Activated naive CD4-positive, alpha-beta T cell treated with anti-CD3 and anti-CD28 coated beads, Interleukin-2, amount 50 U/mL, for 24 hours (primary cell): ENCODE data around the gene ERBIN.

ENCODE experiments used
- H3K27ac Mint-ChIP-seq: one replicate; pipeline ENCODE4 v1.8.0; 2021; ENCODE audit warnings: mild to moderate bottlenecking, mixed read lengths
- H3K27me3 Mint-ChIP-seq: one replicate; pipeline ENCODE4 v1.8.0; 2021; ENCODE audit warnings: mixed read lengths
- H3K36me3 Mint-ChIP-seq: one replicate; pipeline ENCODE4 v1.8.0; 2021; ENCODE audit warnings: mixed read lengths
- H3K4me1 Mint-ChIP-seq: one replicate; pipeline ENCODE4 v1.8.0; 2021; ENCODE audit warnings: mixed read lengths
- H3K4me3 Mint-ChIP-seq: one replicate; pipeline ENCODE4 v1.8.0; 2021; ENCODE audit warnings: mild to moderate bottlenecking, mixed read lengths
- H3K9me3 Mint-ChIP-seq: one replicate; pipeline ENCODE4 v1.8.0; 2021; ENCODE audit warnings: mixed read lengths

Gene ERBIN

DNA sequence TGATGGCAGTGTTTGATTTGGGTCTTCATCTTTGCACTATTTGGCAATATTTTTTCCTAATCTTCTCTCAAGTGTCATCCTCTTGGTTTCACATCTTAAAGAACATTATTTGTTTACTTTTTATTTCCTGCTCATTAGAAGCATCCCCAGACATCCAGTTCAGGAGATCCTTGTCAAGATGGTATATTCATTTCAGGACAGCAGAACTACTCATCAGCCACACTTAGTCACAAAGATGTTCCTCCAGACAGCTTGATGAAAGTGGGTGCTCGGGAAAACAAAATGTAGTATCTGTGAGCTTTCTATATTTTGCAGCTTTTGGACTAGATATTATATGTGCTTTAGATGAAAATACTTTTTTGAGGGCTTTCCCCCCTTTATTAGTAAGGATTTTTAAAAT, 145.7 kb downstream of the ERBIN start:
- Mint-ChIP-seq H3K36me3 (peaks cover 16% of the 10 kb centered on the region), H3K4me3 (no peak overlapping the region), H3K27me3 (no peaks in the 10 kb centered on the region), H3K9me3 (no peaks in the 10 kb centered on the region), H3K4me1 (peaks cover 13% of the 10 kb centered on the region), H3K27ac (no peak overlapping the region)

DNA sequence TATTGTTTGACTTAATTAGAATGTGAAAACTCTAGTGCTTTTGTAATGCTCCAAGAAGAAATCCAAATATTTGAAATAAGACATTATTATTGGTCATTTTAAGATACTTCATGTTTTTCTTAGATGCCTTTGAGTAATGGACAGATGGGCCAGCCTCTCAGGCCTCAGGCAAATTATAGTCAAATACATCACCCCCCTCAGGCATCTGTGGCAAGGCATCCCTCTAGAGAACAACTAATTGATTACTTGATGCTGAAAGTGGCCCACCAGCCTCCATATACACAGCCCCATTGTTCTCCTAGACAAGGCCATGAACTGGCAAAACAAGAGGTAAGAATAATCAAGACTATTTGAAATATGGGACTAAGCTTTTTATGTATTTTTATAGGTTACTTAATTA, 148.5 kb downstream of the ERBIN start:
- Mint-ChIP-seq H3K27me3 (no peaks in the 10 kb centered on the region), H3K27ac (peak overlapping the region; percentile 46), H3K4me3 (no peak overlapping the region), H3K9me3 (no peaks in the 10 kb centered on the region), H3K36me3 (peaks cover 17% of the 10 kb centered on the region), H3K4me1 (peaks cover 22% of the 10 kb centered on the region)

DNA sequence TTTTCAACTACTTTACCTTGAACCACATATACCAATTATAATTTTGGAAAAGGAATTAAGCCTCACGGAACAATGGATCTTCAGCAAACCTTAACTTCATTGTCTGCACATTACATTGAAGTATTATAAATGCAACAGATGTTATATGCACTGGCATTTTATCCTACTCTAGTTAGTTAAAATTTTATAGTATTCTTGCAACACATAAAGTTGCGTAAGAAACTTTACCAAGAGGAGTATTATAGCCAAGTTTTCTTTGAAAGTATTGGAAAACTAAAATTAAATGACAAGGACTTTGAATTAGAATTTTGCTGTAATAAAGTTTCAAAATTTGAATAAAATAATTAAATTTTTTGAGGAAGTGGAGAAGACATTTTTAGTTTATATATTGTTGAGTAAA, 154.3 kb downstream of the ERBIN start:
- Mint-ChIP-seq H3K4me1 (peaks cover 11% of the 10 kb centered on the region), H3K27me3 (no peaks in the 10 kb centered on the region), H3K9me3 (peaks cover 9% of the 10 kb centered on the region), H3K27ac (no peak overlapping the region), H3K36me3 (peaks cover 17% of the 10 kb centered on the region), H3K4me3 (no peak overlapping the region)

GRCh38 chr5:66089384-66089783, 163.0 kb downstream of the ERBIN start:
- Mint-ChIP-seq H3K27me3 (no peaks in the 10 kb centered on the region), H3K36me3 (peaks cover 35% of the 10 kb centered on the region), H3K27ac (no peak overlapping the region), H3K4me1 (no peaks in the 10 kb centered on the region), H3K9me3 (peaks cover 7% of the 10 kb centered on the region), H3K4me3 (no peak overlapping the region)

DNA sequence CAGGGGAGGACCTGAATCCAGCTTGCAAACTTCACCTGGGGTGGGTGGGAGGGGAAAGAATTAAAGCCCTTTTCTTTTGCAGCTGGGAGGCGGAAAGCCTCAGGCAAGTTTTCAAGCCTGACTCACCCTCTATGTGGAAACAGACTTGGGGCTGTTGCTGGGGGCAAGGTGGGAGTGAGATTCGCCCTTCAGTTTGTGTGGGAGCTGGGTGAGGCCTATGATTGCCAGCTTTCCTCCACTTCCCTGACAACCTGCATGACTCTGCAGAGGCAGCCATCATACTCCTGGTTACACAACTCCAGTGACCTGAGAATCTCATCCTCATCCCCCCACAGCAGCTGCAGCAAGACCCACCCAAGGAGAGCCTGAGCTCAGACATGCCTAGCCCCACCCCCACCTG, 174.5 kb downstream of the ERBIN start:
- Mint-ChIP-seq H3K4me1 (no peaks in the 10 kb centered on the region), H3K27me3 (no peaks in the 10 kb centered on the region), H3K4me3 (no peak overlapping the region), H3K27ac (no peak overlapping the region), H3K36me3 (peaks cover 24% of the 10 kb centered on the region), H3K9me3 (peaks cover 44% of the 10 kb centered on the region)

GRCh38 chr5:66113160-66113559, 186.8 kb downstream of the ERBIN start:
- peaks cover 13% of the 10 kb centered on the region for H3K9me3 Mint-ChIP-seq
- no peak overlapping the region for H3K4me3 Mint-ChIP-seq
- no peaks in the 10 kb centered on the region for H3K27me3 Mint-ChIP-seq
- H3K36me3 Mint-ChIP-seq: peaks cover 4% of the 10 kb centered on the region
- H3K4me1 Mint-ChIP-seq: no peaks in the 10 kb centered on the region
- no peak overlapping the region for H3K27ac Mint-ChIP-seq

DNA sequence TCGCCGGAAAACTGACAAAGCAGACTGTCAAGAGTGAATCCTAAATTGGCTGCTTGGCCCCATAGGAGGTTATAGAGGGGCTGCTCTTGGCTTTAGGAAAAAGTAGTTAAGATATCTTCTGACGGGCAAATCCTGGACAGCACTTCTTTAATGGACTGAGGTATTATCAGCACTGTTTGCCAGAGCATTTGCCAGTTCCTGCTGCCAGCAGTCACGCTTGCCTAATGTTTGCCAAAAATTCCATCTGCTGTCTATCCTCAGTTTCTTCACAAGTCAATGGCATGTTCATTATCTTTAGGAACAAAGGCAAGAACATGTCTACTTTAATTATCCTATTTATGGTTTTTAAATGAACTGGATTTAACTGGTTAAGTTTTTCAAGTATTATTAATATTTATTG, 191.9 kb downstream of the ERBIN start:
- Mint-ChIP-seq H3K9me3 (peaks cover 5% of the 10 kb centered on the region), H3K4me3 (no peak overlapping the region), H3K27ac (no peak overlapping the region), H3K27me3 (no peaks in the 10 kb centered on the region), H3K36me3 (no peaks in the 10 kb centered on the region), H3K4me1 (no peaks in the 10 kb centered on the region)

- no peaks in the 10 kb centered on the region for H3K36me3 Mint-ChIP-seq
- H3K4me3 Mint-ChIP-seq: no peak overlapping the region
- H3K9me3 Mint-ChIP-seq: no peaks in the 10 kb centered on the region
- H3K27ac Mint-ChIP-seq: no peak overlapping the region
- H3K27me3 Mint-ChIP-seq: no peaks in the 10 kb centered on the region
- no peaks in the 10 kb centered on the region for H3K4me1 Mint-ChIP-seq
Observed at GRCh38 chr5:66122379-66123034, 196.1 kb downstream of the ERBIN start.

DNA sequence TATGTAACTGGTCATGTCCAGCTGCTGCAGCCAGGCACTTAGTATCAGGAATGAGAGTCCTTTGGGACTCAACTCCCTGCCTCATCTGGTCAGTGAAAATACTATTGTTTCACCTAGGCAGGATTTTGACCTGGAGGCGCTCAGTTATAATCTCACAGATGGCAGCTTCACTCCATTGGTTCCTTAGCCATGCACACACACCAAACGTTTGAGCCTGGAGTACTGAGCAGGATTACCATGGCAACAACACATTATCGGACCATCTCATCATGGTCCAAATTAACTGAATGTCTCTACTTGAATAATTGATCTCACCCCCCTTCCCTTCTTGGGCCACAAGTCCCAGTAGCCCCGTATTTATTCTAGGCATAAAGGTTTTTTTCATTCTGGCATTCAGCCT, 202.8 kb downstream of the ERBIN start:
- H3K27ac Mint-ChIP-seq: no peak overlapping the region
- peaks cover 8% of the 10 kb centered on the region for H3K9me3 Mint-ChIP-seq
- no peaks in the 10 kb centered on the region for H3K4me1 Mint-ChIP-seq
- peaks cover 1% of the 10 kb centered on the region for H3K27me3 Mint-ChIP-seq
- H3K4me3 Mint-ChIP-seq: no peak overlapping the region
- peaks cover 3% of the 10 kb centered on the region for H3K36me3 Mint-ChIP-seq

DNA sequence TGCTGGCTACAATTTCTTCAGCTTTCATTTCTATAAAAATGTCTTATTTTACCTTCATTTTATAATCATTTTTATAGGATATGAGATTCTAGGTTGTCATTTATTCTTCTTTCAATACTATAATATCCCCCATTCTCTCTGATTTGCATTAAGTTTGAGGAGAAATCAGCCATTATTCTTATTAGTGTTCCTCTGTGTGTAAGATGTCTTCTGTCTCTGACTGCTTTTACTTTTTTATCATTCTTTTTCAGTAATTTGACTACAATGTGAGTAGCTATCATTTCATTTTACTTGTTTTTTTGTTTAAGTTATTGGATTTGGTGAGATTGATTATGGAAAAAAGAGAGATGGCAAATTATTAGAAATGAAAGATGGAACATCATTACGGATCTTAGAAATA, 204.1 kb downstream of the ERBIN start:
- H3K27ac Mint-ChIP-seq: no peak overlapping the region
- peaks cover 1% of the 10 kb centered on the region for H3K27me3 Mint-ChIP-seq
- peaks cover 3% of the 10 kb centered on the region for H3K36me3 Mint-ChIP-seq
- H3K4me3 Mint-ChIP-seq: no peak overlapping the region
- H3K9me3 Mint-ChIP-seq: peaks cover 8% of the 10 kb centered on the region
- H3K4me1 Mint-ChIP-seq: no peaks in the 10 kb centered on the region
